SK-N-SH (cell line): Measurements from ENCODE around the gene MCTP1. TPM values are rescaled to one million over a fixed set of nuclear protein-coding genes. Genes with fewer than 3 reads are reported as not detected.

Experiments
- CTCF ChIA-PET: fragments of 300-600, 350-600 bp; formaldehyde crosslinking; extraction: SDS; loops from one replicate; lab custom pipeline; 2021; lab: Yijun Ruan, JAX
- POLR2A ChIA-PET: fragments of 350-600 bp; sonication (Branson Sonifier 250); formaldehyde crosslinking; extraction: SDS; loops from one replicate; lab custom pipeline; 2020; ENCODE audit warnings: antibody characterized with exemption, inconsistent platforms; lab: Yijun Ruan, JAX
- DNase-seq: peaks from one replicate; pipeline ENCODE4 v3.0.0; 2012
- H2AFZ ChIP-seq: fragments of 200-600 bp; sonication (generic); 2 replicates; pipeline ENCODE4 v1.8.1; 2016; ENCODE audit warnings: antibody characterized with exemption, mild to moderate bottlenecking, low read depth
- H3F3A ChIP-seq: fragments of 200-600 bp; sonication (generic); replicated peaks from 2 replicates; pipeline ENCODE3; 2016; ENCODE audit warnings: antibody characterized with exemption, mild to moderate bottlenecking; ENCODE audit not compliant: insufficient read depth
- H3K27ac ChIP-seq, 2 experiments: fragments of 200-500 bp in 1 of 2; fragments of 200-600 bp in 1 of 2; sonication (Bioruptor generic) in 1 of 2; sonication (generic), shearing (Covaris generic) in 1 of 2; 2 replicates each; pipeline versions ENCODE4 v1.5.1 to v1.6.1; 2014 to 2016; ENCODE audit warnings: low read depth in 2 of 2, inconsistent platforms in 1 of 2, low read length in 1 of 2, mild to moderate bottlenecking in 1 of 2, mixed read lengths in 1 of 2
- H3K27me3 ChIP-seq: fragments of 200-600 bp; sonication (generic), shearing (Covaris generic); 2 replicates; pipeline ENCODE4 v1.6.1; 2016; ENCODE audit warnings: mixed run types; ENCODE audit not compliant: insufficient read depth
- H3K36me3 ChIP-seq, 2 experiments: fragments of 200-500 bp in 1 of 2; fragments of 200-600 bp in 1 of 2; sonication (Bioruptor generic) in 1 of 2; sonication (generic) in 1 of 2; replicated peaks in 1 of 2; 2 replicates each; pipeline versions ENCODE3 to v1.5.1; 2014 to 2016; ENCODE audit warnings: low read length in 1 of 2, mild to moderate bottlenecking in 1 of 2; ENCODE audit not compliant: insufficient read depth in 2 of 2, control insufficient read depth in 1 of 2
- H3K4me1 ChIP-seq, 2 experiments: fragments of 200-500 bp in 1 of 2; fragments of 200-600 bp in 1 of 2; sonication (Bioruptor generic) in 1 of 2; sonication (generic), shearing (Covaris generic) in 1 of 2; 2 replicates each; pipeline versions ENCODE4 v1.5.1 to v1.6.1; 2014 to 2016; ENCODE audit warnings: low read depth in 1 of 2, low read length in 1 of 2, mixed run types in 1 of 2; ENCODE audit not compliant: insufficient read depth in 2 of 2, control insufficient read depth in 1 of 2
- H3K4me2 ChIP-seq: fragments of 200-600 bp; sonication (generic), shearing (Covaris generic); 2 replicates; pipeline ENCODE4 v1.6.1; 2017; ENCODE audit warnings: mixed run types
- H3K4me3 ChIP-seq, 2 experiments: fragments of 200-500 bp in 1 of 2; fragments of 200-600 bp in 1 of 2; sonication (Bioruptor generic) in 1 of 2; sonication (generic), shearing (Covaris generic) in 1 of 2; 2 replicates each; pipeline versions ENCODE4 v1.5.1 to v1.8.1; 2014 to 2016; ENCODE audit warnings: low read depth in 2 of 2, inconsistent platforms in 1 of 2, low read length in 1 of 2, mild to moderate bottlenecking in 1 of 2, mixed read lengths in 1 of 2, moderate library complexity in 1 of 2
- H3K79me2 ChIP-seq: fragments of 200-600 bp; sonication (generic); 2 replicates; pipeline ENCODE4 v1.8.1; 2017; ENCODE audit warnings: mild to moderate bottlenecking; ENCODE audit not compliant: insufficient read depth
- H3K9ac ChIP-seq: fragments of 200-600 bp; sonication (generic); 2 replicates; pipeline ENCODE4 v1.6.1; 2017; ENCODE audit warnings: mixed run types
- H3K9me2 ChIP-seq: fragments of 200-600 bp; sonication (generic); 2 replicates; pipeline ENCODE4 v1.6.1; 2017; ENCODE audit warnings: mixed run types
- H3K9me3 ChIP-seq: fragments of 200-600 bp; sonication (generic); 2 replicates; pipeline ENCODE4 v1.6.1; 2017; ENCODE audit warnings: mixed run types, mild to moderate bottlenecking, moderate library complexity
- H4K20me1 ChIP-seq: fragments of 200-600 bp; sonication (generic); 2 replicates; pipeline ENCODE4 v1.6.1; 2017; ENCODE audit warnings: mild to moderate bottlenecking, mixed run types; ENCODE audit not compliant: insufficient read depth
- CHD2 ChIP-seq: fragments of 150-350 bp; IDR thresholded peaks from 2 replicates; pipeline ENCODE4 v1.6.1; 2018; ENCODE audit warnings: low read length; ENCODE audit not compliant: partially characterized antibody
- FOSL2 ChIP-seq: IDR thresholded peaks from 2 replicates; pipeline ENCODE4 v1.4.0; 2012; ENCODE audit warnings: low read depth, mild to moderate bottlenecking, moderate library complexity, borderline replicate concordance
- FOXM1 ChIP-seq: IDR thresholded peaks from 2 replicates; pipeline ENCODE4 v1.4.0; 2012; ENCODE audit warnings: low read depth, mild to moderate bottlenecking
- GATA2 ChIP-seq: sonication (generic); formaldehyde crosslinking; IDR thresholded peaks from 2 replicates; pipeline ENCODE4 v1.5.0; 2020; ENCODE audit warnings: mild to moderate bottlenecking, missing genetic modification reagents
- NRF1 ChIP-seq: IDR thresholded peaks from 2 replicates; pipeline ENCODE4 v1.6.1; 2012; ENCODE audit warnings: low read depth, mild to moderate bottlenecking, low read length
- POLR2AphosphoS5 ChIP-seq: IDR thresholded peaks from 2 replicates; pipeline ENCODE4 v1.6.1; 2012; ENCODE audit warnings: low read depth, low read length
- REST ChIP-seq: IDR thresholded peaks from 2 replicates; pipeline ENCODE4 v1.6.1; 2012; ENCODE audit warnings: mild to moderate bottlenecking, low read depth, low read length, moderate library complexity
- SIN3A ChIP-seq: IDR thresholded peaks from 2 replicates; pipeline ENCODE4 v1.6.1; 2012; ENCODE audit warnings: low read depth, mild to moderate bottlenecking, low read length, moderate library complexity, borderline replicate concordance
- TCF12 ChIP-seq: IDR thresholded peaks from 2 replicates; pipeline ENCODE4 v1.4.0; 2012
- YY1 ChIP-seq: IDR thresholded peaks from 2 replicates; pipeline ENCODE4 v1.4.0; 2012; ENCODE audit warnings: low read depth, mild to moderate bottlenecking
- ZBTB33 ChIP-seq: IDR thresholded peaks from 2 replicates; pipeline ENCODE4 v1.4.0; 2012; ENCODE audit warnings: low read depth, borderline replicate concordance
- WGBS: methylation state at CpG from one replicate; pipeline ENCODE4 v1.1.6; 2017; ENCODE audit warnings: low lambda C conversion rate; 5-methylcytosine and 5-hydroxymethylcytosine counted together
- polyA plus RNA-seq, 3 experiments: library from polyadenylated mRNA; depleted of rRNA; stranded (reverse); fragments of >200 nt; gene quantifications; 2 replicates each; pipeline ENCODE4 v1.2.3, GENCODE V29; 2012

Gene MCTP1
- polyA plus RNA-seq, 1 of the 3 experiments (the other 2 are of a cell fraction), result 0.53 TPM

GRCh38 chr5:95141141-95141540 lies 143.8 kb downstream of the MCTP1 start:
- H3K79me2 ChIP-seq, result no peaks in the 10 kb centered on the region
- no peaks in the 10 kb centered on the region for H3F3A ChIP-seq
- H3K4me2 ChIP-seq, result no peak overlapping the region
- no peaks in the 10 kb centered on the region for H3K9me2 ChIP-seq
- TF ChIP-seq GATA2 (CRISPR knock-in tag) (no peak), YY1 (no peak), FOSL2 (no peak), REST (no peak), CHD2 (no peak)
- TF ChIP-seq, all 33 proteins: peak for 0
- H4K20me1 ChIP-seq, result no peaks in the 10 kb centered on the region
- H3K9me3 ChIP-seq, result no peaks in the 10 kb centered on the region
- DNase-seq, result no peak
- no peak overlapping the region for H3K4me3 ChIP-seq
- H3K27ac ChIP-seq, result no peak overlapping the region
- no peaks in the 10 kb centered on the region for H3K4me1 ChIP-seq
- 8% methylated on average over 3 of the region's 3 CpGs for WGBS
- ChIA-PET CTCF (no interaction called here), POLR2A (no interaction called here)
- H3K27me3 ChIP-seq, result peaks cover 4% of the 10 kb centered on the region; the same call in 1 of the 2 replicates
- H3K9ac ChIP-seq, result no peak overlapping the region
- no peak overlapping the region for H2AFZ ChIP-seq
- no peaks in the 10 kb centered on the region for H3K36me3 ChIP-seq

- Histone ChIP-seq H3K36me3 (no peaks in the 10 kb centered on the region), H3K9me2 (no peaks in the 10 kb centered on the region), H3K4me1 (no peaks in the 10 kb centered on the region), H3K4me3 (no peak overlapping the region), H4K20me1 (no peaks in the 10 kb centered on the region), H3K79me2 (no peaks in the 10 kb centered on the region), H3K27me3 (no peaks in the 10 kb centered on the region; the same call in 1 of the 2 replicates), H3K4me2 (no peak overlapping the region), H3F3A (no peaks in the 10 kb centered on the region), H3K9me3 (no peaks in the 10 kb centered on the region), H2AFZ (no peak overlapping the region), H3K27ac (no peak overlapping the region), H3K9ac (no peak overlapping the region)
- WGBS, result 29% methylated on average over 3 of the region's 3 CpGs
- TF ChIP-seq SIN3A (no peak), TCF12 (no peak), FOXM1 (no peak), YY1 (no peak), POLR2AphosphoS5 (no peak), NRF1 (no peak), ZBTB33 (no peak)
- ChIA-PET POLR2A (no interaction called here), CTCF (no interaction called here)
- DNase-seq, result no peak
Observed at GRCh38 chr5:95134326-95134725, 150.6 kb downstream of the MCTP1 start.
